ENCODE measurements around the gene TIE1.

Gene TIE1

GRCh38 chr1:43274125-43274803, 26.5 kb upstream of the TIE1 start:
- no peak for DNase-seq

GRCh38 chr1:43274804-43275180, 26.0 kb upstream of the TIE1 start:
- no peak for DNase-seq

- no peak for DNase-seq
Observed at GRCh38 chr1:43275826-43276620, 24.8 kb upstream of the TIE1 start.

- DNase-seq = no peak
Observed at GRCh38 chr1:43276673-43277072, 24.1 kb upstream of the TIE1 start.

- no peak for DNase-seq
Observed at GRCh38 chr1:43277116-43277876, 23.5 kb upstream of the TIE1 start.

- no peak for DNase-seq
Observed at GRCh38 chr1:43279161-43279560, 21.6 kb upstream of the TIE1 start.

- no peak for DNase-seq
Observed at GRCh38 chr1:43279666-43280065, 21.1 kb upstream of the TIE1 start.

- no peak for DNase-seq
Observed at GRCh38 chr1:43280692-43281091, 20.1 kb upstream of the TIE1 start.

GRCh38 chr1:43282220-43283195, 18.3 kb upstream of the TIE1 start:
- no peak for DNase-seq

GRCh38 chr1:43284065-43284464, 16.7 kb upstream of the TIE1 start:
- no peak for DNase-seq

- DNase-seq = no peak
Observed at GRCh38 chr1:43284546-43285110, 16.2 kb upstream of the TIE1 start.

GRCh38 chr1:43285269-43285990, 15.4 kb upstream of the TIE1 start, which contains the start of gene C1orf210:
Gene C1orf210, minus strand, starts transcription at chr1:43285581. Its CDS starts 2,311 bp downstream, at chr1:43283270.
- peak; percentile 21 for DNase-seq

GRCh38 chr1:43286115-43286514, 14.7 kb upstream of the TIE1 start:
- DNase-seq = no peak

- no peak for DNase-seq
Observed at GRCh38 chr1:43286533-43286932, 14.2 kb upstream of the TIE1 start.

- no peak for DNase-seq
Observed at GRCh38 chr1:43288058-43288784, 12.6 kb upstream of the TIE1 start.

GRCh38 chr1:43288785-43289706, 11.7 kb upstream of the TIE1 start:
- no peak for DNase-seq

GRCh38 chr1:43292216-43292615, 8.6 kb upstream of the TIE1 start:
- DNase-seq = peak; percentile 83

- DNase-seq = no peak
Observed at GRCh38 chr1:43292679-43293078, 8.1 kb upstream of the TIE1 start.

GRCh38 chr1:43293176-43293575, 7.6 kb upstream of the TIE1 start:
- DNase-seq = no peak

Measured in NCI-H2171 (cell line).